K562 (cell line): ENCODE measurements around the gene DHX8. TPM values are rescaled to one million over a fixed set of nuclear protein-coding genes. Genes with fewer than 3 reads are reported as not detected.
A peak's percentile ranks its signal among the peaks of the same experiment; 100 is the strongest.

Source experiments
- ARHGAP35 ChIP-seq: fragments of 450-650 bp; IDR thresholded peaks from 2 replicates; pipeline ENCODE4 v1.6.1; 2018; ENCODE audit not compliant: partially characterized antibody
- CBX5 ChIP-seq: IDR thresholded peaks from 2 replicates; pipeline ENCODE4 v1.6.1; 2014; ENCODE audit warnings: low read depth, borderline replicate concordance
- FOSL1 ChIP-seq: fragments of 200-800 bp; sonication (Bioruptor generic); conservative IDR thresholded peaks from 2 replicates; pipeline ENCODE4 v1.6.1; 2016; ENCODE audit warnings: missing genetic modification characterization, missing compliant biosample characterization
- GABPA ChIP-seq: fragments of 200-800 bp; sonication (Bioruptor generic); conservative IDR thresholded peaks from 2 replicates; pipeline ENCODE4 v1.6.1; 2016; ENCODE audit warnings: low read depth, missing genetic modification characterization, missing compliant biosample characterization
- JUND ChIP-seq, 2 experiments: IDR thresholded peaks; 2 replicates in 1 of 2; 3 replicates in 1 of 2; pipeline ENCODE4 v1.6.1; 2011; ENCODE audit warnings: borderline replicate concordance in 2 of 2, low read depth in 2 of 2, low read length in 2 of 2, improper control_type of control experiment in 1 of 2, missing biosample characterization in 1 of 2, missing genetic modification characterization in 1 of 2, missing genetic modification reagents in 1 of 2
- LEF1 ChIP-seq: fragments of 450-650 bp; IDR thresholded peaks from 2 replicates; pipeline ENCODE4 v1.6.1; 2016; ENCODE audit warnings: mild to moderate bottlenecking
- MCM7 ChIP-seq, 2 experiments: fragments of 450-650 bp; IDR thresholded peaks; 2 replicates each; pipeline ENCODE4 v1.6.1; 2016 to 2018
- SAP30 ChIP-seq: fragments of 200-600 bp; sonication (generic); IDR thresholded peaks from 2 replicates; pipeline ENCODE4 v1.6.1; 2012; ENCODE audit warnings: borderline replicate concordance, low read depth, mild to moderate bottlenecking, moderate library complexity, low read length, control low read depth, inconsistent platforms; ENCODE audit not compliant: insufficient read depth, poor library complexity, severe bottlenecking
- TCF7L2 ChIP-seq: fragments of 150-350 bp; IDR thresholded peaks from 2 replicates; pipeline ENCODE4 v1.6.1; 2016; ENCODE audit warnings: low read depth, mild to moderate bottlenecking, low read length, moderate library complexity
- ZBTB7A ChIP-seq: IDR thresholded peaks from 2 replicates; pipeline ENCODE4 v1.6.1; 2011; ENCODE audit warnings: low read depth, mild to moderate bottlenecking, low read length, moderate library complexity, borderline replicate concordance; ENCODE audit not compliant: control insufficient read depth
- ZC3H8 ChIP-seq: fragments of 450-650 bp; IDR thresholded peaks from 2 replicates; pipeline ENCODE4 v1.6.1; 2017
- ZNF511 ChIP-seq: sonication (generic); formaldehyde crosslinking; IDR thresholded peaks from 2 replicates; pipeline ENCODE4 v1.8.0; 2022; ENCODE audit warnings: mild to moderate bottlenecking, missing genetic modification reagents
- polyA plus RNA-seq, 8 experiments: library from polyadenylated mRNA; depleted of rRNA in 4 of 8; stranded (reverse) in 5 of 8; unstranded in 3 of 8; fragments of >200 nt; fragmentation: Nextera tagmentation in 2 of 8; fragmentation: Illumina TruSeq in 1 of 8; extraction: Ambion mirVana in 2 of 8; extraction: Trizol in 1 of 8; gene quantifications; 2 replicates each; pipeline versions ENCODE4 v1.2.1 to v1.2.3, GENCODE V29; 2011 to 2014; ENCODE audit warnings: inconsistent platforms in 1 of 8, missing spikeins in 1 of 8
- total RNA-seq, 7 experiments: library from RNA; depleted of rRNA in 6 of 7; stranded (reverse); fragments of >200 nt in 6 of 7; fragmentation: Illumina TruSeq in 2 of 7; extraction: Trizol in 2 of 7; gene quantifications; 2 replicates each; pipeline versions ENCODE4 v1.2.1 to v1.2.3, GENCODE V29; 2011 to 2021; ENCODE audit warnings: low replicate concordance in 1 of 7

The DHX8 gene
- total and polyA plus RNA-seq, 9 of the 15 experiments (the other 6 are each of a cell fraction or from before 2014, with no cell fraction given), result 16.7 to 42.5 (median 25.6) TPM

DNA sequence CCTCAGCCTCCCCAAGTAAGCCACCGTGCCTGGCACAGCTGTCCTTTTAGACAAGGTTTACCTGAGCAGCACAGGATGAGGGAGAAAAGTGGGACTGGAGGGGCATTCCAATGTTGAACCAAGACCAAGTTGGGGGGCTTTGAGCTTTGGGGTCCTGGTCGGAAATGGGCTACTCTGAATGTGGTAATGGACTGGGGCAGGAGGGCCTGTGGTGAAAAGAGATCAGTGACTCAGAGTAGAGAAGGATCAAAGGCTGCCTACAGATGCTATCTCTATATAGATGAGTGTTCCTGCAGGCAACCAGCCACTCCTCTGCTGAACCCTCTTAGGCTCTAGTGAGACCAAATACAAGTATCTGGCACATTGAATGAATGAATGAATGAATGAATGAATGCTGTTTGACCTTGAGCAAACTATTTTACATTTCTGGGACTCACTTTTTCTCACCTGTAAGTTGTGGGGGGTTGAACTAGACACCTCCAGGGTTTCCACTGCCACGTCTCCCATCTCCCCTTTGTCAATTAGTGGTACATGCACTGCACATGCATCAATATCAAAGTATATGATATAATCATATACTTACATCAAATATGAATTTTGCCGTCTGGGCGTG, 88.7 kb downstream of the DHX8 start (continued):
- TF ChIP-seq ZBTB7A (0 out of 2 replicates have a peak, but pooled peaks have one; percentile 19), ZNF511 (no peak), CBX5 (no peak), TCF7L2 (peak; percentile 78), JUND (IDR thresholded peaks at IDR 0.05; ENCODE audit: borderline replicate concordance, low read depth, low read length) (peak; percentile 68; the same call in 1 of the 2 replicates), JUND (tag; IDR thresholded peaks at IDR 0.05; ENCODE audit: borderline replicate concordance, low read depth, low read length) (peak; percentile 42; the same call in 1 of the 3 replicates), SAP30 (no peak), GABPA (tag) (no peak), LEF1 (peak; percentile 54), MCM7 (IDR thresholded peaks at IDR 0.05) (no peak), ARHGAP35 (no peak), ZC3H8 (no peak), FOSL1 (tag) (peak; percentile 79)
- TF ChIP-seq, all 486 proteins: peak for 10
